Lung (tissue), 12 donors: Measurements from ENCODE around the gene GNA14. TPM values are rescaled to one million over a fixed set of nuclear protein-coding genes. Genes with fewer than 3 reads are reported as not detected.

ENCODE experiments used
- ATAC-seq: fragments of 200-7000 bp; cut with Tn5 transposase; one replicate; pipeline ENCODE4 v1.9.1; 2020; ENCODE audit warnings: moderate number of reproducible peaks; ENCODE audit not compliant: insufficient read depth, low FRiP score
- DNase-seq, 3 donors: peaks; one replicate each; pipeline ENCODE4 v3.0.0-alpha.2; 2013 to 2017
- H3K27ac ChIP-seq, 2 donors: one replicate each; pipeline ENCODE4 v1.5.1; 2013; ENCODE audit warnings: mild to moderate bottlenecking in 2 of 2, moderate library complexity in 2 of 2, control low read depth in 1 of 2, inconsistent platforms in 1 of 2, low read depth in 1 of 2, low read length in 1 of 2
- H3K27me3 ChIP-seq, 3 donors: one replicate each; pipeline ENCODE4 v1.5.1; 2013; ENCODE audit warnings: low read length in 2 of 3; ENCODE audit not compliant: control insufficient read depth in 3 of 3, insufficient read depth in 3 of 3
- H3K36me3 ChIP-seq, 4 donors: one replicate each; pipeline ENCODE4 v1.5.1; 2013; ENCODE audit warnings: low read length in 4 of 4, mild to moderate bottlenecking in 1 of 4, moderate library complexity in 1 of 4; ENCODE audit not compliant: control insufficient read depth in 4 of 4, insufficient read depth in 4 of 4
- H3K4me1 ChIP-seq, 5 donors: one replicate each; pipeline ENCODE4 v1.5.1; 2013; ENCODE audit warnings: low read length in 5 of 5, mild to moderate bottlenecking in 2 of 5, moderate library complexity in 1 of 5; ENCODE audit not compliant: control insufficient read depth in 5 of 5, insufficient read depth in 5 of 5
- H3K4me3 ChIP-seq: one replicate; pipeline ENCODE4 v1.5.1; 2013; ENCODE audit warnings: mild to moderate bottlenecking, control low read depth, moderate library complexity
- H3K9ac ChIP-seq, 2 donors: one replicate each; pipeline ENCODE4 v1.5.1; 2013; ENCODE audit warnings: low read length in 2 of 2, control low read depth in 1 of 2; ENCODE audit not compliant: insufficient read depth in 1 of 2
- H3K9me3 ChIP-seq, 4 donors: one replicate each; pipeline ENCODE4 v1.5.1; 2013; ENCODE audit warnings: low read length in 3 of 4, mild to moderate bottlenecking in 1 of 4, moderate library complexity in 1 of 4; ENCODE audit not compliant: control insufficient read depth in 4 of 4, insufficient read depth in 3 of 4
- CTCF ChIP-seq: IDR thresholded peaks from 2 replicates; pipeline ENCODE4 v1.5.1; 2012; ENCODE audit warnings: mild to moderate bottlenecking; ENCODE audit errors: control extremely low read depth, extremely low read depth
- WGBS, 2 donors: extraction: QIAGEN DNeasy Blood & Tissue Kit; methylation state at CpG; one replicate each; pipeline ENCODE4 v1.1.7; 2013; 5-methylcytosine and 5-hydroxymethylcytosine counted together
- polyA plus RNA-seq, 2 donors: library from polyadenylated mRNA; stranded (reverse); fragments of 200-250 nt; gene quantifications; one replicate each; pipeline ENCODE4 v1.2.1, GENCODE V29; 2013
- total RNA-seq, 2 donors: library from RNA; depleted of rRNA in 1 of 2; stranded (reverse); fragments of >200 nt in 1 of 2; gene quantifications; one replicate each; pipeline ENCODE4 v1.2.1, GENCODE V29; 2014 to 2021
- donor health status: control.
- donor health status: control.
- donor health status: Bipolar disorder and iron deficiency.
- donor health status: healthy.
- donor health status: DM: yes; HTN: yes; CAD: no.

Gene GNA14
- total and polyA plus RNA-seq, 4 donors: 4.1 to 15.1 (median 11.3) TPM

DNA sequence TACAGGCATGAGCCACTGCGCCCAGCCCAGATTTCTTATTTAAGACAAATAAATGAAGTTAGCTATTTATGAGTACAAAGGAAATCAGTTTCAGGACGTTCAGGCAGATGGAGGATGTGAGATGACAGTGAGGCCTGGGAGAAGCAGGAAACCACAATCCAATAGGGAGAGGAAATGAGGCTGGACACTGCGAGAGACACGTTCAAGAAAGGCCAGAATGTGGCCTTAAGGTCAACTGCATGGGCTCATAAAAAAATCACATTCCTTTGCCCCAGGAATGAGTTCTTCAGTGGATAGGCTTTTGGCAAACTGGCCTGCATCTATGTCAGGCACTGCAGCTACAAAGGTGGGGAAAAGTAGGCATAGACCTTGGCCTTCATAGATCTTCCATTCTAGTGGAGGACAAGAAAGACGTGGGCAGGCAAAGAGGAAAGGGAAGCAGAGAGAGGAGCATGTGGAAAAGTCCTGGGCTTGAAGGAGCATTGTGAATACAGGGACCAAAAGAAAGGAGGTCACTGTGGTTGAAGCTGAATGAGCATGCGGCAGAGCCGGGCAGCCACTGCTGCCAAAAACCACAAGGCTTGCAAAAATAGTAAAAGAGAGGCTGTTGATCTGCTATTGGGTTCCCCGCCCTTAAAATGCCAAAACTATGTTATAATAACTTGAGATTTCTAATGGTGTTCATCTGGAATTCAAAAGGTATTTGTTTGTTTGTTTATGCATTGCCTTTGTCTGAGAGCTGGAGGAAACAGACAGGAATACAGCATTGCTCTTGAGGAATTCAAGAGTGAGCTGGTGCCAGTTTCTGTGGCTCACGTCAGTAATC is 133.0 kb downstream of the GNA14 start:
- peaks cover 0 to 35% (median 9%) of the 10 kb centered on the region in 5 donors for H3K4me1 ChIP-seq
- no peaks in the 10 kb centered on the region for H3K36me3 ChIP-seq
- no peak overlapping the region for H3K4me3 ChIP-seq
- ATAC-seq (no peak), DNase-seq (peak in 2 of 3 donors; percentile 34 to 66)
- 23 to 37% methylated on average over 9 of the region's 9 CpGs for WGBS, 2 donors
- H3K27me3 ChIP-seq: no peaks in the 10 kb centered on the region
- no peak overlapping the region for H3K9ac ChIP-seq
- TF ChIP-seq CTCF: no peak
- H3K27ac ChIP-seq: peak overlapping the region in 1 of 2 donors; percentile 18
- H3K9me3 ChIP-seq: no peaks in the 10 kb centered on the region

GRCh38 chr9:77513457-77513856 is 134.7 kb downstream of the GNA14 start:
- H3K9me3 ChIP-seq: no peaks in the 10 kb centered on the region
- no peak overlapping the region for H3K9ac ChIP-seq
- no peak overlapping the region for H3K27ac ChIP-seq
- DNase-seq (peak in 2 of 3 donors; percentile 37 to 44), ATAC-seq (no peak)
- H3K4me1 ChIP-seq: peaks cover 0 to 46% (median 18%) of the 10 kb centered on the region in 5 donors
- H3K4me3 ChIP-seq: no peak overlapping the region
- WGBS, 2 donors: 85 to 92% methylated on average over 5 of the region's 5 CpGs
- no peaks in the 10 kb centered on the region for H3K27me3 ChIP-seq
- H3K36me3 ChIP-seq: no peaks in the 10 kb centered on the region
- TF ChIP-seq CTCF: no peak

- Histone ChIP-seq H3K9me3 (no peaks in the 10 kb centered on the region), H3K4me1 (peaks cover 0 to 52% (median 22%) of the 10 kb centered on the region in 5 donors), H3K27ac (no peak overlapping the region), H3K9ac (no peak overlapping the region), H3K27me3 (no peaks in the 10 kb centered on the region), H3K4me3 (no peak overlapping the region), H3K36me3 (no peaks in the 10 kb centered on the region)
- no peak for TF ChIP-seq CTCF
- ATAC-seq (no peak), DNase-seq (peak; percentile 89 to 97 (median 95))
These were observed 135.2 kb downstream of the GNA14 start for GRCh38 chr9:77512876-77513275.
